Amygdala (tissue), 56 donors: ENCODE measurements around the gene ZNF570.

Source experiments
- DNase-seq, 56 donors: peaks; one replicate each; lab custom pipeline; 2025; lab: John Stamatoyannopoulos, UW

ZNF570 gene

DNA sequence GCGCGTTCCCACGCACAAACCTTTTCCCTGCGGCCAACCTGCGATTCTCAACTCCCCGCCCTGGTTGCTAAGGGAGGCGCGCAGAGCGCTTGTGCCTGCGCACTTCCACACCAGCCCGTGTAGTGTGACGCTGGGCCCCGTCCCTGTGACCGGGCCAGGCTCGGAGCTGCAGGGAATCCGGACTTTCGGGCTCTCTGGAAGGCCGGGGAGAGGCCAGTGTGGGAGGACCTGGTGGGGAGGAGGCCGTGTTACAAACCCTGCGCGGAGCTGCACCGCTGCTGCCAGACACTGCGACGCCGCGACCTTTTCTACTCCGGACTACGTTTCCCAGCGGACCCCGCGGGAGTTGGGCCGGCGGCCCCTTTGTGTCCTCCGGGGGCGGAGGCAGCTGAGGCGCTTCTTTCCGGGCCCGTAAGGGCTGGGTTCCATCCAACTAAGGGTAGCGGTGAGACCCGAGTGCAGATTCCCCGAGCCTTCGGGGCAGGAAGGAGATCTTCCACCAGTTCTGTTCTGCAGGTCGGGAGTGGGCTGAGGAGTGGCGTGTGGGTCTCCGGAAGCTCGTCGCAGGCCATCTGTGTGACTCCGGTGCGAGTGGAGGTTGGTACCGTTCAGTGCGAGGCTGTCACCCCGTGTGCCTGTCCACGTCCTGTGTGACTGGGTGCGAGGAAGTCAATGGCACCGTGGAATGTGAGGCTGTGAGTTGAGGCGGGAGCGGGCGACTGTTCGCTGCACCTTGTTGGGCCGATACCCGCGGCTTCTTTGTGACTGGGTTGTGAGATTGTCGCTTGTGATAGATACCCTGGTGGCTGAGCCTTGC, at the start of gene ZNF570:
TSS of gene ZNF570 (plus strand) at position 396 of the 817 bp plus-strand sequence. CDS start 999 bp downstream, outside the sequence.
- DNase-seq: peak in 54 of 56 donors; percentile 54 to 92 (median 82)

DNA sequence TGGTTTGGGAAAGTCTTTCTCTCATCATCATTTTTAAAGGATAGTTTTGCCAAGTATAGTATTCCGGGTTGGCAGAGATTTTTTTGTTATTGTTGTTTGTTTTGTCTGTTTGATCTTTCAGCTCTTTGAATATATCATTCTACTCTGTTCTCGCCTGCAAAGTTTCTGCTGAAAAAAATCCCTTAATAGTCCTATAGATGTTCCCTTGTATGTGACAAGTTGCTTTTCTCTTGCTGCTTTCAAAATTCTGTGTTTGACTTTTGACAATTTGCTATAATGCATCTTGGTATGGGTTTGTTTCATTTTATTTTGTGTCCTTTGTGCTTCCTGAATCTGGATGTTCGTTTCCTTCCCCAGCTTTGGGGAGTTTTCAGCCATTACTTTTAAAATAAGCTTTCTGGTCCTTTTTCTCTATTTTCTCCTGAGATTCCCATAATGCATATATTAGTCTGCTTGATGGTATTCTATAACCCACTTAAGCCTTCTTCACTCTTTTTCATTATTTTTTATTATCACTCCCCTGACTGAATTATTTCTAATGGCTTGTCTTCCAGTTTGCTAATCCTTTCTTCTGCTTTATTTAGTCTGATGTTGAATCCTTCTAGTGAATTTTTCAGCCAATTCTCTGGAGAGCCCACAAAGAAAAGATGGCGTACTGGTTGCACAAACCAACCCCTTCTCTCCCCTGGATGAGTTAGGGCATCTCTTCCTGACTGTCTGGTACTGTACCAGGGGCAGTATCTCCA, 16.5 kb upstream of the ZNF570 start:
- no peak for DNase-seq

DNA sequence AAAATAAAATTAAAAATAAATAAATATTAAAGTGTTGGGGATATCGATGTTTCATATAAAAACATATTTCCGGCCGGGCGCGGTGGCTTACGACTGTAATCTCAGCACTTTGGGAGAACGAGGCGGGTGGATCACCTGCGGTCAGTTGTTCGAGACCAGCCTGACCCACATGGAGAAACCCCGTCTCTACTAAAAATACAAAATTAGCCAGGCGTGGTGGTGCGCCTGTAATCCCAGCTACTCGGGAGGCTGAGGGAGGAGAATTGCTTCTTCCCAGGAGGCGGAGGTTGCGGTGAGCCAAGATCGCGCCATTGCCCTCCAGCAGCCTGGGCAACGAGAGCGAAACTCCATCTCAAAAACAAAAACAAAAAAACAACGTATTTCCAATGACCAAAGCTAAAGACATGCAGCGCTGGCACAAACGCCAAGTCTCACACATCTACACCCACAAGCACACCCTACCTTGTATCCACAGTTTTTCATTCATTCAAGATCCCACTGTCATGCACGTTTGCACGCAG, 2.8 kb upstream of the ZNF570 start:
- DNase-seq: peak in 2 of 56 donors; percentile 3 to 9

DNA sequence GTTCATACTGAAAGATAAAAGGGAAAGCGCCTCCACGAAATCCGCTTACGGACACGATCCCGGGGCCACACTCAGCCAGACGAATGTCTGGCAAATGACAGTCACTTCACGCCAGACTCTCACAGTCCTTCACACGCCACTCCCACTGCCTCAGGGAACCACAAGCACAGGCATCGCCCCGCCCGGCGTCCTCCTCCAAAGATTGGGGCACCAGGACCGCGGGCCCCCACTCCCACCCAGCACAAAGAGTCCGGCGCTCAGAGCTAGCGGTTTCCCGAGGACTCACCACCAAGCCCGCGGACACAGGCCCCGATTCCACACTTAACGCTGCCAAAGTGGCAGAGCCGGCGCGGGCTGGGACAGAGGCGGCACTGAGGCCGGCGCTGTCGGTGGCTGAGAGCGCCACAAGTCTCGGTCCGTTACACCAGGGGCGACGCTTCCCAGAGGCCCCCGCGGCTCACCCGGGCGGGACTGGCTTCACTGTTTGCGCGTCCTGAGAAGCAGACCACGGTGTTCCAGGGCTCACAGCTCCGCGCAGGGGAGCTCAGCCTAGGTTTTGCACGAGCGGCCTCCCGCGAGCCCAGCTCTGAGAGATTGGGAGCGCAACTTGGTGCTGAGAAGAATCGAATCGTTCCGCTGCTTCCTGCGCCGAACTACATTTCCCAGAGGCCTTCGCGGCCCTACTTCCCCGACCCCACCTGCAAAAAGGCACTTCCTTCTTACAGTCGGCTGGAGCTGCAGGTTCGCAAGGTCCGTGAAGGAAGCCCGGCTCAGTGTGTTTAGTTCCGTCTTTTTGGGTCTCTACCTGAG, 2.2 kb upstream of the ZNF570 start, which contains the start of gene ZNF569:
TSS of gene ZNF569 (minus strand) at position 647 of the 810 bp plus-strand sequence. CDS start 22,523 bp downstream, outside the sequence.
- DNase-seq: peak; percentile 58 to 96 (median 88)

DNA sequence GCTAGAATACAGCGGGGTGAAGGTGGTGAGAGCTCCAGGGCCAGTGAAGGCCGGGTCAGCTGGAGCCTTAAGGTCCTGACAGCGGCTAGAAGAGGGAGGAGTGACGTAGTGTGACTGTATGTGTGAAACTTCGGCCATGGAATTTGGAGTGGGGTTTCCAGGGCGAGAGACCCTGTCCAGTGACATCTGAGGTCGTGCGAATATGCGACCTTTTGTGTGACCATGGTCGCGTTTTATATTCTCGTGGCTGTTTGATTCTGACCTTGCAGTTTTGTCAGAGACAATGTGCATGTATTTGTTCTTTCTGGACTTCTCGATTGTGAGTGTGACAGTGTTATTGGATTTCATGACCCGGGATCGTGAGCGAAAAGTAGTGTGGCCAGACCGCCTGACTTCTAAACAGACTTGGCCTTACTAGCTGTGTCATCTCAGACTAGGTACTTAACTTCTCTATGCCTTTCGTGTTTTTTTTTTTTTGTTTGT, 1.5 kb upstream of the ZNF570 start:
- DNase-seq: peak in 2 of 56 donors; percentile 10 to 35

DNA sequence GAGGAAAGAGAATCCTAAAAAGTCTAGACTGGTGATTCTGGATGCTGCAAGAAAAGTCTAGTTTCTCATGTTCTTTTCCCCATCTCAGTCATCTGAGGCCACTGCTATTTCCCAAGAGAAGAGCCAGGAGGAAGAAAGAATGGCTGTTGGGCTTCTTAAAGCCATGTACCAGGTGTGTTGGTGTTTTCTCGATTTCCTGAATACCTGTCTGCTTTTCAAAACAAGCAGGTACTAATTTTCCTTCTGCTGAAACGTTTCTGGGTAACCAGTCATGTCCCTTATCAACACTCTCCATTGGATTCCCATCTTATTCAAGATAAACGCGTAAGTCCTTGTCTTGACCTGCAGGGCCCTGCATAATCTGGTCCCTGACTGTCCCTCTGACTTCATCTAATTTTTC, 1.1 kb downstream of the ZNF570 start:
- no peak for DNase-seq

DNA sequence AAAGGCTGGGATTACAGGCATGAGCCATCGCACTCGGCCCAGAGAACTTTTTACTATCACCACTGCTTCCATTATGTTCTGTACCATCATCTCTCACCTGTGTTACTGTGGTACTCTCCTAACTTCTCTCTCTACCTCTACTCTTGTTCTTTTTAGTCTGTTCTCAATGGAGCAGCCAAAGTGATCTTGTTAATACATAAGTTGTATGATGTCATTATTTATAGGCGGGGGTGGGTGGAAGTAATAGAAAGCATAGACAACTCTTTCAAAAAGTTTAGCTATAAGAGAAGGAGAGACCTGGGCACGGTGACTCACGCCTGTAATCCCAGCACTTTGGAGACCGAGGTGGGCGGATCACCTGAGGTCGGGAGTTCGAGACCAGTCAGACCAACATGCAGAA, 3.0 kb downstream of the ZNF570 start:
- DNase-seq: no peak

DNA sequence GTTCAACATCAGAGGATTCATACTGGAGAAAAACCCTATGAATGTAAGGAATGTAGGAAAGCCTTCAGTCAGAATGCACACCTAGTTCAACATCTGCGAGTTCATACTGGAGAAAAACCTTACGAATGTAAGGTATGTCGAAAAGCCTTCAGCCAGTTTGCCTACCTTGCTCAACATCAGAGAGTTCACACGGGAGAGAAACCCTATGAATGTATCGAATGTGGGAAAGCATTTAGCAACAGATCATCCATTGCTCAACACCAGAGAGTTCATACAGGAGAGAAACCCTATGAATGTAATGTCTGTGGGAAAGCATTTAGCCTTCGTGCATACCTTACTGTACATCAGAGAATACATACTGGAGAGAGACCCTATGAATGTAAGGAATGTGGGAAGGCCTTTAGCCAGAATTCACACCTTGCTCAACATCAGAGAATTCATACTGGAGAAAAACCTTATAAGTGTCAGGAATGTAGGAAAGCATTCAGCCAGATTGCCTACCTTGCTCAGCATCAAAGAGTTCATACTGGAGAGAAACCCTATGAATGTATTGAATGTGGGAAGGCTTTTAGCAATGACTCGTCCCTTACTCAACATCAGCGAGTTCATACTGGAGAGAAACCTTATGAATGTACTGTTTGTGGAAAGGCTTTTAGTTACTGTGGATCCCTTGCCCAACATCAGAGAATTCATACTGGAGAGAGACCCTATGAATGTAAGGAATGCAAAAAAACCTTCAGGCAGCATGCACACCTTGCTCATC, 15.4 kb downstream of the ZNF570 start:
- DNase-seq: no peak

DNA sequence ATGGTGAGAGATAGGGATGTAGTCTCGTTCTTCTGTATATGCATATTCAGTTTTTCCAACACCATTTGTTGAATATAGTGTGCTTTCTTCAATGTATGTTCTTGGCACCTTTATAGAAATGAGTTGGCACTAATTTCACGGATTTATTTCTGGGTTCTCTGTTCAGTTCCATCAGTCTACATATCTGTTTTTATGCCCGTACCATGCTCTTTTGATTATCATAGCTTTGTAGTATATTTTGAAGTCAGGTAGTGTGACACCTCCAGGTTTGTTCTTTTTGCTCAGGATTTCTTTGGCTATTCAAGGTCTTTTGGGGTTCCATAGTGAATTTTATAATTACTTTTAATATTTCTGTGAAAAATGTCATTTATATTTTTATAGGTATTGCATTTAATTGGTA, 23.1 kb downstream of the ZNF570 start:
- DNase-seq: no peak

DNA sequence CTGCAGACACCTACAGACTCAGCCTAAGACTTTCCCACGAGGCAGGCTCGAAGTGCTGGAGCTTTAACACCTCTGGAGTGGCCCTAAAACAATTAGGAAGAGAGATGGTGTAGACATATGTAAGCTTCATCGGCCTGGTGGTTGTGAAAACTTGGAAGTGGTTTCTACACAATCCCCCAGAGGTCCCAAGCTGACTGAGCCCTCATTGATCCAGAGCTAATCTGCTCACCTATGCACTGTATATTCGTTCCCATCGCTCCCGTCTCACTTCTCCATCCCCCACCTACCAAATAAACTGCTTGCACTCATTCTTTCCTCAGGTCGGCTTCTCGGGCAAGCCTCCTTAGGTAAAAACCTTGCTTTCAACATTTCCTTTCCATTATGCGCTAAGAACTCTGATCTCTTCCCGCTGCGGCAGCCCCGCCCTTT, 36.8 kb downstream of the ZNF570 start:
- no peak for DNase-seq

DNA sequence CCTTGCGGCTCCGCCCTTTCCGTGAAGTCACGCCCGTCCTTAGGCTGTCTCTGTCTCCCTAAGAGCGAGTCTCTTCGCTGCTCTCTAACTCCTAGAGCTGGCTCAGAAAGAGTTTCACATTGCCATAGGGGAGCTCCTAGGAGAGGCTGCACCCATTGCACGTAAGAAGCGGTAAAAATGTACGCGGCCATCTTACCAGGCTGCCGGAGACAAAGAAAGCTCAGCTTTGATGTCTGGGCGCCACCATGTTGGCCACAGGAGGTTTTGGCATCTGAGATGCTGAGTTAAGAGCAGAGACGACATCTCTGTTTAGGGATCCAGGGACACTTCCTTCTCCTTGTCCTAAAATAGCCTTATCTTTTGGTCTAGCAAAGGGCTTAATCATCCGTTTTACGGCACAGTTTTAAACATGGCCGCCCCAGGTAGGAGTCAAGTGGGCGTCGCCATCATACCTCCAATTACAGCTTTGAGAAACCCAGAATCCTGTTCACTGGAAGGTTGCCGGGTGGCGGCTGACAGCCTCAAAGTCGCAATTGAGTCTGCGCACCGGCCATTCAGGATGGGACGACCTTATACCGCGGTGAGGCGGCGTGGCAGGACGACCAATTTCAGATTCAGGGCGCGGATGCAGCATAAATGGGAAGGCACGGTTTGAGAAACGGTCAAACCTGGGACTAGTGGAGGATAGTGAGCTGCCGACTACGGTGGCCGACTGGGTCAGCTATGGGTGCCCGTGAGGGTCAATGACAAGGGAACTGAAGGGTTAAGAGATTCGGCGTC, 37.4 kb downstream of the ZNF570 start, which contains the start of gene ZNF793:
TSS of gene ZNF793 (plus strand) at position 553 of the 780 bp plus-strand sequence. CDS start 16,501 bp downstream, outside the sequence.
- DNase-seq: peak; percentile 37 to 96 (median 76)

DNA sequence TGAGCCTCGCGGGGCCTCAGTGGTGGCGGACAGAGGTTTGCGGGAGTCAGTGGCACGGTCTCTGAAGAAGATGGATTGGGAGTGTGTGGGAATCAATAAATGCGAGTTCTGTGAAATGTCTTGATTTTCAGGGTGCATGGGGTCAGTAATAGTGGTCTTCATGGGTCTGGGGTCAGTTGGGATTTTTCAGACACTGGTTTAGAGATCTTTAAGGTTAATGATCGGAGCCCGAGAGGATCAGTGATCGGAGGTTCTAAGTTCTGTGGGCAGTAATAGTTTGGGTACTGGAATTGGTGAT, 38.0 kb downstream of the ZNF570 start:
- DNase-seq: no peak

DNA sequence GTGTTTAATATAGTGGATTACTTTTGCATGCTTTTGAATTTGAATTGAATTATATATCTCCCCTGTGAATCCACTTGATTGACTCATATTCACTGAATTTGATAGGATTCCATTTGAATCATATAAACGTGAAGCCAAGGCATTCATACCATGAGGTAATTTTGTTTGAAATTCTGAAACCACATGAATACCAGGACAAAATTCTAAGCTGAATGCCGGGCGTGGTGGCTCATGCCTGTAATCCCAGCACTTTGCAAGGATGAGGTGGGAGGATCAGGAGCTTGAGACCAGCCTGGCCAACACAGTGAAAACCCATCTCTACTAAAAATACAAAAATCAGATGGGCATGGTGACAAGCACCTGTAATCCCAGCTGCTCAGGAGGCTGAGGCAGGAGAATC, 42.0 kb downstream of the ZNF570 start:
- DNase-seq: no peak

DNA sequence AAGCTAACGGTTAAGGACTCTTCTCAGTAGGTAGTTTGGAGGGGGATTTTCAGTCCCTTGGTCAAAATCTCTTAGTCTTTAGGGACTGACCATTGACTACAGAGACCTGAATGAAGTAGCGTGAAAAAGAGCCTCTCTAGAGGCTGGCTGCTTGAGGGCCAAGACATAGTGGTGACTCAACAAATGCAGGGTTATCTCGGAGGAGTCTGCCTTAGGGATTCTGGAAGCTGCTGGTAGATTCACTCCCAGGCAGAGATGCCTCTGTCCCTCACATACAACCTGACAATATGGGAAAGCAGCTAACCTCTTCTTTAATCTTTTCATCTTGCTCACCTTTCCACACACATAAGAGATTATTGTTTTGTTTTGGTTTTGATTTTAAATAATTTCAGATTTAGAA, 42.7 kb downstream of the ZNF570 start:
- DNase-seq: no peak

DNA sequence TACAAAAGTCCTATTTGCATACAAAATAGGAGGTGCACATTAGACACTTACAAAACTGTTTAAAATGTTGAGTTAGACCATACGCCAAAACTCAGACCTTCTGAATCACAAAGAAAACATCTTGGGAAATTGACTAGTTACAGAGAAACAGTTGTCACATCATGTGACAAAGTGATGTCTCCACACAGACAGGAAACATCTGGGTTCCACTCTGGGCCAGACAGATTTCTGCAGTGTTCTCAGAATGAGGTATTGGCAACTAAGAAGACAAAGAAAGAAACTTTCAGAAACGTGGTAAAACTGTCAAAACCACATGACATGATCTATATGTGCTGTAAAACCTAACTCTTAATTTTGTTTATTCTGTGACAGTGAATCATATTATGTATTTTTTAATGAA, 44.2 kb downstream of the ZNF570 start:
- no peak for DNase-seq

DNA sequence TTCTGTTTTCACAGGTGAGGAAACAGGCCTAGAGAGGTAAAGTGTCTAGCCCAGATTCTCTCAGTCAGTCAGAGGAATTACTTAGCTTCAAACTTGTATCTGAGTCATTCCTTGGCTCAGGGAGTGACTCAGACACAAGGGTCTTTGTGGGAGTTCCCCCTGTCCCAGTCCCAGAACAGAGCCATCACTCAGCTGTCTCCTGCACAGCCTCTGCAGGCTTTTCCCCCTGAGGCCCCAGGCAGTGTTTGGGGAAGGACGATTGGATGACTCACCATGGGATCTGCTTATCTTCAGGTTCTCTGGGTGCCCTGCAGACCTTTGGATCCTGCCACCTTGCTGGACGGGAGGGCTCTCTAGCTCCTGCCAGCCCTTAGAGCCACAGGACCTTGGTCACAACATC, 50.7 kb downstream of the ZNF570 start:
- no peak for DNase-seq

DNA sequence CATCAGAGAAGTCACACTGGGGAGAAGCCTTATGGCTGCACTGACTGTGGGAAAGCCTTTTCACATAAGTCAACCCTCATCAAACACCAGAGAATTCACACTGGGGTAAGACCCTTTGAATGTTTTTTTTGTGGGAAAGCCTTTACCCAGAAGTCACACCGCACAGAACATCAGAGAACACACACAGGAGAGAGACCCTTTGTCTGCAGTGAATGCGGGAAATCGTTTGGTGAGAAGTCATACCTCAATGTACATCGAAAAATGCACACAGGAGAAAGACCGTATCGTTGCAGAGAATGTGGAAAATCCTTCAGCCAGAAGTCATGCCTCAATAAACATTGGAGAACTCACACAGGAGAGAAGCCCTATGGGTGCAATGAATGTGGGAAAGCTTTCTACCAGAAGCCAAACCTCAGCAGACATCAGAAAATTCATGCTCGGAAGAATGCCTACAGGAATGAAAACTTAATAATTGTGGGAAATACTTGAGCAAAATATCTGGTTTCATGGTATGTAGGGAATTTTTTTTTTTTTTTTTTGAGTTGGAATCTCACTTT, 68.3 kb downstream of the ZNF570 start:
- DNase-seq: no peak
